BLaER1 treated with 17β-estradiol and CSF1 and Interleukin-3, amounts not matched to agents 10 nM and 100 nM (cell line): ENCODE measurements around the gene TMEM253.

Source experiments
- H3K27ac ChIP-seq, 11 experiments: shearing (Covaris generic); formaldehyde crosslinking; 2 replicates each; pipeline ENCODE4 v1.8.1; 2022
- H3K27me3 ChIP-seq, 11 experiments: shearing (Covaris generic); formaldehyde crosslinking; 2 replicates each; pipeline ENCODE4 v1.8.1; 2022
- H3K36me3 ChIP-seq, 11 experiments: shearing (Covaris generic); formaldehyde crosslinking; 2 replicates each; pipeline ENCODE4 v1.8.1; 2022
- H3K4me1 ChIP-seq, 10 experiments: shearing (Covaris generic); formaldehyde crosslinking; 2 replicates each; pipeline ENCODE4 v1.8.1; 2022
- H3K4me2 ChIP-seq, 11 experiments: shearing (Covaris generic); formaldehyde crosslinking; 2 replicates each; pipeline ENCODE4 v1.8.1; 2022
- H3K4me3 ChIP-seq, 10 experiments: shearing (Covaris generic); formaldehyde crosslinking; 2 replicates each; pipeline ENCODE4 v1.8.1; 2022
- H3K9ac ChIP-seq, 11 experiments: shearing (Covaris generic); formaldehyde crosslinking; 2 replicates each; pipeline ENCODE4 v1.8.1; 2022
- H3K9me3 ChIP-seq, 11 experiments: shearing (Covaris generic); formaldehyde crosslinking; replicated peaks in 1 of 11; 2 replicates each; pipeline ENCODE4 v1.8.1; 2022
- H4K20me1 ChIP-seq, 11 experiments: shearing (Covaris generic); formaldehyde crosslinking; 2 replicates each; pipeline ENCODE4 v1.8.1; 2022
- Cebpa-rat ChIP-seq, 11 experiments: shearing (Covaris generic); IDR thresholded peaks; 2 replicates each; pipeline ENCODE4 v1.8.1; 2022

TMEM253 gene

GRCh38 chr14:21074398-21075272 is 26.2 kb upstream of the TMEM253 start:
- Histone ChIP-seq H3K4me3 (no peak overlapping the region), H3K9me3 (no peaks in the 10 kb centered on the region), H3K27ac (peak overlapping the region in 8 of 11 experiments; percentile 2 to 97 (median 37); a peak in 11 of 22 replicates), H4K20me1 (peaks cover 0 to 24% (median 0%) of the 10 kb centered on the region in 11 experiments; a peak in 7 of 22 replicates), H3K27me3 (peaks cover 0 to 7% (median 3%) of the 10 kb centered on the region in 11 experiments; a peak in 20 of 22 replicates), H3K36me3 (peaks cover 25 to 68% (median 54%) of the 10 kb centered on the region in 11 experiments; a peak in 21 of 22 replicates), H3K4me2 (peak overlapping the region in 8 of 11 experiments; percentile 93 to 99 (median 98); a peak in 12 of 22 replicates), H3K9ac (0 out of 22 replicates have a peak overlapping the region, but pooled peaks of 3 of the 11 experiments have one; percentile 9 to 15 (median 12)), H3K4me1 (peaks cover 32 to 65% (median 49%) of the 10 kb centered on the region in 10 experiments)
- no peak for TF ChIP-seq Cebpa-rat (IDR thresholded peaks at IDR 0.05)

GRCh38 chr14:21075719-21076437 is 25.0 kb upstream of the TMEM253 start:
- Histone ChIP-seq H3K9ac (no peak overlapping the region), H3K4me2 (no peak overlapping the region), H4K20me1 (peaks cover 0 to 24% (median 0%) of the 10 kb centered on the region in 11 experiments; a peak in 7 of 22 replicates), H3K36me3 (peaks cover 28 to 81% (median 66%) of the 10 kb centered on the region in 11 experiments; a peak in 21 of 22 replicates), H3K4me1 (peaks cover 30 to 60% (median 45%) of the 10 kb centered on the region in 10 experiments), H3K9me3 (no peaks in the 10 kb centered on the region), H3K27me3 (no peaks in the 10 kb centered on the region), H3K27ac (no peak overlapping the region), H3K4me3 (no peak overlapping the region)
- no peak for TF ChIP-seq Cebpa-rat (IDR thresholded peaks at IDR 0.05)

GRCh38 chr14:21077672-21078071 is 23.2 kb upstream of the TMEM253 start:
- H3K27ac ChIP-seq: no peak overlapping the region
- no peaks in the 10 kb centered on the region for H3K9me3 ChIP-seq
- peaks cover 15 to 47% (median 33%) of the 10 kb centered on the region in 10 experiments for H3K4me1 ChIP-seq
- TF ChIP-seq Cebpa-rat (IDR thresholded peaks at IDR 0.05): no peak
- peaks cover 40 to 99% (median 84%) of the 10 kb centered on the region in 11 experiments for H3K36me3 ChIP-seq
- H3K27me3 ChIP-seq: no peaks in the 10 kb centered on the region
- H4K20me1 ChIP-seq: peaks cover 0 to 26% (median 0%) of the 10 kb centered on the region in 11 experiments; a peak in 8 of 22 replicates
- no peak overlapping the region for H3K4me3 ChIP-seq
- 0 out of 22 replicates have a peak overlapping the region, but pooled peaks of 1 of the 11 experiments have one; percentile 6 for H3K9ac ChIP-seq
- H3K4me2 ChIP-seq: peak overlapping the region in 3 of 11 experiments; percentile 0 to 13 (median 1); a peak in 3 of 22 replicates

GRCh38 chr14:21078287-21078686 is 22.6 kb upstream of the TMEM253 start:
- no peak for TF ChIP-seq Cebpa-rat (IDR thresholded peaks at IDR 0.05)
- H3K4me3 ChIP-seq: no peak overlapping the region
- peak overlapping the region in 2 of 11 experiments; percentile 1 to 13; a peak in 2 of 22 replicates for H3K4me2 ChIP-seq
- H3K36me3 ChIP-seq: peaks cover 45 to 100% (median 90%) of the 10 kb centered on the region in 11 experiments
- H4K20me1 ChIP-seq: peaks cover 0 to 26% (median 0%) of the 10 kb centered on the region in 11 experiments; a peak in 8 of 22 replicates
- no peak overlapping the region for H3K27ac ChIP-seq
- H3K9me3 ChIP-seq: no peaks in the 10 kb centered on the region
- H3K9ac ChIP-seq: no peak overlapping the region
- peaks cover 9 to 41% (median 27%) of the 10 kb centered on the region in 10 experiments for H3K4me1 ChIP-seq
- no peaks in the 10 kb centered on the region for H3K27me3 ChIP-seq

DNA sequence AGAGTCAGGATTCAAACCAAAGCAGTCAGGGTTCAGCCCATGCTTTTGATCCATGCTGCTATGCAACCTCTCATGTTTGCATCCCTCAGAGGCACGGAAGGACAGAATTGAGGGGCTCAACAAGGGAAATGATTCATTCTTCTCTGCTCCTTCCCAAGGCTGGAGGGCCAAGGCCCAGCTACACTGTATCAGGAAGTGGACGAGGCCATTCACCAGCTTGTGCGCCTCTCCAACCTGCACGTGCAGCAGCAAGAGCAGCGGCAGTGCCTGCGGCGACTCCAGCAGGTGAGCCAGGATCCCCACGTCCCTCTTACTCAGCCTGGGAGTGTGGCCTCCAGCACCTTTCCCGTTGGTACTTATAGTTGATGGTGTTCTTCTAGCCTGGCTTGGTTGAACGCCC is 22.1 kb upstream of the TMEM253 start:
- no peaks in the 10 kb centered on the region for H3K9me3 ChIP-seq
- H3K36me3 ChIP-seq: peaks cover 45 to 100% (median 92%) of the 10 kb centered on the region in 11 experiments
- 0 out of 22 replicates have a peak overlapping the region, but pooled peaks of 1 of the 11 experiments have one; percentile 9 for H3K9ac ChIP-seq
- H3K4me2 ChIP-seq: peak overlapping the region in 3 of 11 experiments; percentile 1 to 26 (median 14); a peak in 1 of 22 replicates
- H3K27ac ChIP-seq: no peak overlapping the region
- H3K4me3 ChIP-seq: no peak overlapping the region
- H3K4me1 ChIP-seq: peaks cover 5 to 37% (median 22%) of the 10 kb centered on the region in 10 experiments
- TF ChIP-seq Cebpa-rat (IDR thresholded peaks at IDR 0.05): no peak
- H3K27me3 ChIP-seq: no peaks in the 10 kb centered on the region
- peaks cover 0 to 30% (median 0%) of the 10 kb centered on the region in 11 experiments; a peak in 8 of 22 replicates for H4K20me1 ChIP-seq

DNA sequence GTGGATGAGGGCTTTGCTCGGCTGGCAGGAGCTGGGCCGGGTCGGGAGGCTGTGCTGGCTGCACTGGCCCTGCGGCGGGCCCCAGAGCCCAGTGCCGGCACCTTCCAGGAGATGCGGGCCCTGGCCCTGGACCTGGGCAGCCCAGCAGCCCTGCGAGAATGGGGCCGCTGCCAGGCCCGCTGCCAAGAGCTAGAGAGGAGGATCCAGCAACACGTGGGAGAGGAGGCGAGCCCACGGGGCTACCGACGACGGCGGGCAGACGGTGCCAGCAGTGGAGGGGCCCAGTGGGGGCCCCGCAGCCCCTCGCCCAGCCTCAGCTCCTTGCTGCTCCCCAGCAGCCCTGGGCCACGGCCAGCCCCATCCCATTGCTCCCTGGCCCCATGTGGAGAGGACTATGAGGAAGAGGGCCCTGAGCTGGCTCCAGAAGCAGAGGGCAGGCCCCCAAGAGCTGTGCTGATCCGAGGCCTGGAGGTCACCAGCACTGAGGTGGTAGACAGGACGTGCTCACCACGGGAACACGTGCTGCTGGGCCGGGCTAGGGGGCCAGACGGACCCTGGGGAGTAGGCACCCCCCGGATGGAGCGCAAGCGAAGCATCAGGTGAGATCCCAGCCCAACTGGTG is 19.2 kb upstream of the TMEM253 start:
- no peaks in the 10 kb centered on the region for H3K27me3 ChIP-seq
- no peak overlapping the region for H3K4me3 ChIP-seq
- H3K4me2 ChIP-seq: no peak overlapping the region
- H3K9ac ChIP-seq: peak overlapping the region in 1 of 11 experiments; percentile 17; a peak in 2 of 22 replicates
- H3K4me1 ChIP-seq: peaks cover 7 to 48% (median 25%) of the 10 kb centered on the region in 10 experiments
- H3K27ac ChIP-seq: peak overlapping the region in 2 of 11 experiments; percentile 12 to 13; a peak in 1 of 22 replicates
- no peaks in the 10 kb centered on the region for H3K9me3 ChIP-seq
- peaks cover 45 to 100% (median 94%) of the 10 kb centered on the region in 11 experiments for H3K36me3 ChIP-seq
- peaks cover 0 to 34% (median 0%) of the 10 kb centered on the region in 11 experiments; a peak in 7 of 22 replicates for H4K20me1 ChIP-seq
- TF ChIP-seq Cebpa-rat (IDR thresholded peaks at IDR 0.05): no peak

DNA sequence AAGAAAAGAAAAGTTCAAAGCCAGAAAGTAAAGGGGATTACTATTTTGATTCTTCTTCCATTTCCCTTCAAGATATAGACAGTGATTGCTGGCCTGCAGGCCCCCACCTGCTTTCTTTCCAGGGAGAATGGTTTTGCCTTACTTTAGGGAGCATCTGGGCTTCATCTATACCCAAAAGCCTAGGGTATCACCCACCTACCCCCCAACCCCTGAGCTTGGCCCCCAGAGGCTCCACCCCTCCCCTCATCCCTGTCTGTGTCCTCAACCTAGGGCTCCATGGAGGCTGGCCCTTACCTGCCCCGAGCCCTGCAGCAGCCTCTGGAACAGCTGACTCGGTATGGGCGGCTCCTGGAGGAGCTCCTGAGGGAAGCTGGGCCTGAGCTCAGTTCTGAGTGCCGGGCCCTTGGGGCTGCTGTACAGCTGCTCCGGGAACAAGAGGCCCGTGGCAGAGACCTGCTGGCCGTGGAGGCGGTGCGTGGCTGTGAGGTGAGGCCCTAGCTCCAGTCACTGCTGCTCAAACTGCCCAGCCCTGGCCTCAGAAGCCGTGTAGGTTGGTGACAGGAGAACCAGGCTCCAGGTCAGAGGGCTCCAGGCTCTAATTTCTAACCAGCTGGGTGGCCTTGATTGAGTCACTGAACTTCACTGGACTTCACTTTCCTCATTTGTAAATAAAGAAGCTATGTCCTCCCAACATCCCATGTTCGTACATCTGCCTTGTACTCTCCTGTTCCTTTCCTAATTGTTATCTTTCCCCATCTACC is 17.1 kb upstream of the TMEM253 start:
- H3K27ac ChIP-seq: no peak overlapping the region
- no peak overlapping the region for H3K9ac ChIP-seq
- H3K4me1 ChIP-seq: peaks cover 12 to 54% (median 40%) of the 10 kb centered on the region in 10 experiments
- no peak overlapping the region for H3K4me3 ChIP-seq
- peaks cover 0 to 44% (median 8%) of the 10 kb centered on the region in 11 experiments; a peak in 13 of 22 replicates for H4K20me1 ChIP-seq
- TF ChIP-seq Cebpa-rat (IDR thresholded peaks at IDR 0.05): no peak
- no peaks in the 10 kb centered on the region for H3K9me3 ChIP-seq
- no peaks in the 10 kb centered on the region for H3K27me3 ChIP-seq
- no peak overlapping the region for H3K4me2 ChIP-seq
- peaks cover 38 to 95% (median 77%) of the 10 kb centered on the region in 11 experiments for H3K36me3 ChIP-seq
